HUDEP-2 (cell line): ENCODE data around the gene SMARCD3.

Experiments used
- DNase-seq, 76 experiments: peaks; one replicate each; lab custom pipeline; 2025; ENCODE audit not compliant: unreplicated experiment in 76 of 76; lab: John Stamatoyannopoulos, UW

The SMARCD3 gene

DNA sequence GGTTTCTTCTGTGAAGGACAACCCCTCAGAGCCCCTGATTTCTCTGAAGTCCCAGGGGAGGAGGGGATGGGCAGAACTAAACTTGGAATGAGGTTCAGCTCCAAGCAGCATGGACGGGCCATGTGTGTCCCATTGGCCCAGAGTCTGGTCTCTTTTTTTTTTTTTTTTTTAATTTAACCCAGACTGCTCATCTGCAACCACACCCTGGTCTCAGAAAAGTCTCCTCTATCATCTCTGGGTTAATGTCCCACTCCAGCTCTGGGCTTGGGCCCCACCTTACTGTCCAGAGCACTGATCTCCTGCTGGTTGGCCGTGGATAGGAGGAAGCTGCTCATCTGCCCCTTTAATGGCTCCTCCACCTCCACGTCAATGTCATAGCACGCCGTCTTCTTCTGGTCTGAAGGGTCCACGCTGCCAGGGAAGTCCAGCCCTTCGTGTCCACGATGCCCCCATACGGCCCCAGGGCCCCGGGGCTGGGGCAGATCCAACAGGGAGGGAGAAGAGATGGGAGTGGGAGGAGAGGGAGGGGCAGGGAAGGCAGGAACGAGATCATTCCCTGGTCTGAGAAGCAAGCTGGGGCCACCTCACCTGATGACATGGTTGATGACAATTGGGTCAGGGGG lies 8.5 kb downstream of the SMARCD3 start:
- DNase-seq, result no peak

GRCh38 chr7:151238924-151239836 lies 9.3 kb downstream of the SMARCD3 start:
- no peak for DNase-seq

- DNase-seq, result no peak
Measured at GRCh38 chr7:151238190-151238810, 10.2 kb downstream of the SMARCD3 start.

GRCh38 chr7:151237244-151238189 lies 11.0 kb downstream of the SMARCD3 start:
- no peak for DNase-seq

GRCh38 chr7:151236406-151236805 lies 12.1 kb downstream of the SMARCD3 start:
- DNase-seq, result no peak

DNA sequence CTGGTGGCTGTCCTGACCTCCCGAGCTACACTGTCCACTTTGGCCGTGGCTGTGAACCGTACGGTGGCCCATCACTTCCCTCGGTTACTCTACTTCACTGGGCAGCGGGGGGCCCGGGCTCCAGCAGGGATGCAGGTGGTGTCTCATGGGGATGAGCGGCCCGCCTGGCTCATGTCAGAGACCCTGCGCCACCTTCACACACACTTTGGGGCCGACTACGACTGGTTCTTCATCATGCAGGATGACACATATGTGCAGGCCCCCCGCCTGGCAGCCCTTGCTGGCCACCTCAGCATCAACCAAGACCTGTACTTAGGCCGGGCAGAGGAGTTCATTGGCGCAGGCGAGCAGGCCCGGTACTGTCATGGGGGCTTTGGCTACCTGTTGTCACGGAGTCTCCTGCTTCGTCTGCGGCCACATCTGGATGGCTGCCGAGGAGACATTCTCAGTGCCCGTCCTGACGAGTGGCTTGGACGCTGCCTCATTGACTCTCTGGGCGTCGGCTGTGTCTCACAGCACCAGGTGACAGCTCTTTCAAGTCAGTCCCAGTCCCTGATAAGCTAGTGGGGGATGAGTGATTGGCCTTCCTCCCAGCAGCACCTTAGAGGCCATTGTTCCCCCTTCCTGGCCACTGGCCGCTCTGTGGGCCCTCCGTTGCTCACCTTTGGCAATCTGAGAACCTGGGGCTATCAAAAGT lies 13.3 kb downstream of the SMARCD3 start:
- DNase-seq, result no peak

DNA sequence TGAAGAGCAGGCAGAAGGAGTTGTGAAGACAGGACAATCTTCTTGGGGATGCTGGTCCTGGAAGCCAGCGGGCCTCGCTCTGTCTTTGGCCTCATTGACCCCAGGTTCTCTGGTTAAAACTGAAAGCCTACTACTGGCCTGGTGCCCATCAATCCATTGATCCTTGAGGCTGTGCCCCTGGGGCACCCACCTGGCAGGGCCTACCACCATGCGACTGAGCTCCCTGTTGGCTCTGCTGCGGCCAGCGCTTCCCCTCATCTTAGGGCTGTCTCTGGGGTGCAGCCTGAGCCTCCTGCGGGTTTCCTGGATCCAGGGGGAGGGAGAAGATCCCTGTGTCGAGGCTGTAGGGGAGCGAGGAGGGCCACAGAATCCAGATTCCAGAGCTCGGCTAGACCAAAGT lies 14.7 kb downstream of the SMARCD3 start:
- DNase-seq, result no peak

DNA sequence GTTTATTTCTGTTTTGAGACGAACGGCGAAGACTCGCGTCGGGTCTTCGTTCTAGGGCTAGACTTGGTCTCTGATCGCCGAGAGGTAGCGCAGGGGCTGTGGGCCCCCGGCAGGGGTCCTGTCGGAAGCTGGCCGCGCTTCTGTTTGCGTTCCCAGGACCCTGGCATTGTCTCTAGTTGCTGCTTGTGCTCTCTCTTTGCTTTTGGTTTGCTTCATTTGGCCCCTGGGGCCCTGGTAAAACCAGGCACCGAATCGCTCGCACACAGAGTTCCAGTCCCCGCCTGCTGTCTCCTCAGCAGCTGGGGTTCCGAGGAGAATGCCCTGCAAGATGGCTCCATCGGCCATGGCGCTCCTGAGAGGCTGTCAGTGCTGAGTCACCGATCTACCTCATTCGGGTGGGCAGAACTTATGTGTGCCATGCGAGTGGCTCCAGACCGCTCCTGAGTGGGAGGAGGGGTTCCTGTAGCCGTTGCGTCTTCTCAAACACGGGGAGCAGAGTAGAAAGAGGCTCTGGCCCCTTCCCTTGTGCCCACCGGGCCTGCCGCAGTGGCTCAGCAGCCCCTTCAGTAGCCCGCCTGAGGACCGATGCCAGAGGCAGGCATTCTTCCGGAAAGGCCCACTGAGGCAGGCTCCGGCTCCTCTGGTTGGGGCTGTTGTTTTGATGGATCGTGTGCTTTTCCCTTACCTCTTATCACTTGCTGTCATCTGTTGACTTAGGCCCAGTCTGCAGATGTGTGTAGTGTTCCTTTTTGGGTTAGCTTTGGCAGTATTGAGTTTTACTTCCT lies 15.4 kb downstream of the SMARCD3 start:
- peak in 67 of 76 experiments; percentile 6 to 72 (median 45) for DNase-seq

GRCh38 chr7:151232091-151232916 lies 16.2 kb downstream of the SMARCD3 start, which contains the start of gene CHPF2:
Gene CHPF2, plus strand, starts transcription at chr7:151232483. Its CDS starts 1,529 bp downstream, at chr7:151234012.
- DNase-seq, result peak in 74 of 76 experiments; percentile 10 to 92 (median 76)

- no peak for DNase-seq
Measured at GRCh38 chr7:151231080-151231479, 17.4 kb downstream of the SMARCD3 start.

GRCh38 chr7:151229249-151229648 lies 19.2 kb downstream of the SMARCD3 start:
- DNase-seq, result no peak

- DNase-seq, result no peak
Measured at GRCh38 chr7:151228024-151228866, 20.2 kb downstream of the SMARCD3 start.

- DNase-seq, result peak in 75 of 76 experiments; percentile 68 to 97 (median 93)
Measured at GRCh38 chr7:151226875-151227782, 21.4 kb downstream of the SMARCD3 start, which contains the start of gene ABCF2. Gene ABCF2, minus strand, starts transcription at chr7:151227205. Its CDS starts 747 bp downstream, at chr7:151226458.

- peak in 1 of 76 experiments; percentile 21 for DNase-seq
Measured at GRCh38 chr7:151226560-151226874, 22.0 kb downstream of the SMARCD3 start.

GRCh38 chr7:151225948-151226510 lies 22.5 kb downstream of the SMARCD3 start:
- DNase-seq, result no peak

DNA sequence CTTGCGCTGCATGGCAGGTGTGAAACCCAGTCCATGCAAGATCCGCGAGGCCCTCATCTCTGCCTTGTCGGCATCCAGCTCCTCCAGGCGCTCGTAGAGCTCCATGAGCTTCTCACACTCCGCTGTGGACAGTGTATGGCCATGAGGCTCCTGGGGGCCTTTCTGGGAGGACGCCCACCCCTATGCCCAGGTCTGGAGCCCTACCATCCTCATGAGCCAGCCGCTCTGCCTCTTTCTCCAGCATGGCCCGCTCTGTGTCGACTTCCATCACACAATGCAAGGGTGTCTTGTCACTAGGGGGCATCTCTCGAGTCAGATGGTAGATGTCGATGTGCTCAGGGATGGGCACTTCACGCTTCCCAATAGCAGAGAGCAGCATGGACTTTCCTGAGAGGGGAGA lies 24.8 kb downstream of the SMARCD3 start:
- peak in 1 of 76 experiments; percentile 7 for DNase-seq
